CD4-positive, CD25-positive, alpha-beta regulatory T cell (primary cell): ENCODE measurements around the gene RAB15. TPM values are rescaled to one million over a fixed set of nuclear protein-coding genes. Genes with fewer than 3 reads are reported as not detected.

ENCODE experiments used
- ATAC-seq, 2 donors: fragments of 150-1000 bp; cut with Tn5 transposase; one replicate each; pipeline ENCODE4 v1.10.0; 2021; ENCODE audit warnings: low read depth in 2 of 2, moderate number of reproducible peaks in 2 of 2, moderate library complexity in 1 of 2
- DNase-seq, 3 donors: peaks; one replicate each; pipeline versions ENCODE4 v3.0.0 to v3.0.0-alpha.2; 2012 to 2022; ENCODE audit warnings: mixed read lengths in 1 of 3
- H3K27ac ChIP-seq: one replicate; pipeline ENCODE4 v1.7.0; 2013; ENCODE audit warnings: mild to moderate bottlenecking, low read length; ENCODE audit not compliant: insufficient read depth, poor library complexity, severe bottlenecking
- H3K27me3 ChIP-seq: one replicate; pipeline ENCODE4 v1.7.0; 2013; ENCODE audit warnings: low read length; ENCODE audit not compliant: control insufficient read depth, insufficient read depth
- H3K36me3 ChIP-seq: one replicate; pipeline ENCODE4 v1.7.0; 2013; ENCODE audit warnings: mild to moderate bottlenecking, low read length, moderate library complexity; ENCODE audit not compliant: control insufficient read depth, insufficient read depth
- H3K4me1 ChIP-seq: 2 replicates; pipeline ENCODE4 v1.7.0; 2013; ENCODE audit warnings: mild to moderate bottlenecking, low read length; ENCODE audit not compliant: insufficient read depth, control insufficient read depth, poor library complexity, severe bottlenecking
- H3K4me3 ChIP-seq: one replicate; pipeline ENCODE4 v1.7.0; 2013; ENCODE audit warnings: low read depth, mild to moderate bottlenecking, low read length, moderate library complexity
- H3K9me3 ChIP-seq, 2 experiments: 1 replicate in 1 of 2; 2 replicates in 1 of 2; pipeline ENCODE4 v1.7.0; 2013; ENCODE audit warnings: low read length in 2 of 2, mild to moderate bottlenecking in 1 of 2, moderate library complexity in 1 of 2; ENCODE audit not compliant: control insufficient read depth in 2 of 2
- H3K27ac Mint-ChIP-seq, 3 donors: one replicate each; pipeline ENCODE4 v1.8.0; 2020 to 2022; ENCODE audit warnings: mild to moderate bottlenecking in 3 of 3, mixed read lengths in 3 of 3, moderate library complexity in 2 of 3
- H3K27me3 Mint-ChIP-seq: one replicate; pipeline ENCODE4 v1.8.0; 2022; ENCODE audit warnings: mild to moderate bottlenecking, mixed read lengths
- H3K36me3 Mint-ChIP-seq: one replicate; pipeline ENCODE4 v1.8.0; 2020; ENCODE audit warnings: mixed read lengths
- H3K4me1 Mint-ChIP-seq, 4 donors: one replicate each; pipeline ENCODE4 v1.8.0; 2020 to 2022; ENCODE audit warnings: mixed read lengths in 4 of 4, mild to moderate bottlenecking in 1 of 4
- H3K4me3 Mint-ChIP-seq, 4 donors: one replicate each; pipeline ENCODE4 v1.8.0; 2020 to 2022; ENCODE audit warnings: mild to moderate bottlenecking in 4 of 4, mixed read lengths in 4 of 4, moderate library complexity in 3 of 4
- H3K9me3 Mint-ChIP-seq, 7 donors: one replicate each; pipeline ENCODE4 v1.8.0; 2020 to 2022; ENCODE audit warnings: mixed read lengths in 7 of 7, mild to moderate bottlenecking in 3 of 7, moderate library complexity in 2 of 7
- polyA plus RNA-seq, 4 donors: library from polyadenylated mRNA; unstranded; fragments of 300-500 nt; fragmentation: Illumina TruSeq; gene quantifications; one replicate each; pipeline ENCODE4 v1.2.3, GENCODE V29; 2021
- total RNA-seq: library from RNA; stranded (reverse); gene quantifications from one replicate; pipeline ENCODE4 v1.2.3, GENCODE V29; 2022

Gene RAB15
- total and polyA plus RNA-seq, 5 donors from 2014 or later, result 3.0 to 6.5 (median 3.3) TPM

GRCh38 chr14:64947710-64948611 lies 24.2 kb downstream of the RAB15 start:
- Mint-ChIP-seq H3K4me3 (no peak overlapping the region), H3K27ac (peak overlapping the region in 2 of 3 donors; percentile 31 to 54), H3K9me3 (peaks cover 0 to 2% (median 0%) of the 10 kb centered on the region in 7 donors), H3K36me3 (peaks cover 62% of the 10 kb centered on the region), H3K4me1 (peaks cover 5 to 47% (median 16%) of the 10 kb centered on the region in 4 donors), H3K27me3 (no peaks in the 10 kb centered on the region)
- Histone ChIP-seq H3K27ac (no peak overlapping the region), H3K4me3 (no peak overlapping the region), H3K9me3 (no peaks in the 10 kb centered on the region), H3K36me3 (peaks cover 31% of the 10 kb centered on the region), H3K27me3 (no peaks in the 10 kb centered on the region), H3K4me1 (no peaks in the 10 kb centered on the region)
- DNase-seq (no peak), ATAC-seq (no peak)

DNA sequence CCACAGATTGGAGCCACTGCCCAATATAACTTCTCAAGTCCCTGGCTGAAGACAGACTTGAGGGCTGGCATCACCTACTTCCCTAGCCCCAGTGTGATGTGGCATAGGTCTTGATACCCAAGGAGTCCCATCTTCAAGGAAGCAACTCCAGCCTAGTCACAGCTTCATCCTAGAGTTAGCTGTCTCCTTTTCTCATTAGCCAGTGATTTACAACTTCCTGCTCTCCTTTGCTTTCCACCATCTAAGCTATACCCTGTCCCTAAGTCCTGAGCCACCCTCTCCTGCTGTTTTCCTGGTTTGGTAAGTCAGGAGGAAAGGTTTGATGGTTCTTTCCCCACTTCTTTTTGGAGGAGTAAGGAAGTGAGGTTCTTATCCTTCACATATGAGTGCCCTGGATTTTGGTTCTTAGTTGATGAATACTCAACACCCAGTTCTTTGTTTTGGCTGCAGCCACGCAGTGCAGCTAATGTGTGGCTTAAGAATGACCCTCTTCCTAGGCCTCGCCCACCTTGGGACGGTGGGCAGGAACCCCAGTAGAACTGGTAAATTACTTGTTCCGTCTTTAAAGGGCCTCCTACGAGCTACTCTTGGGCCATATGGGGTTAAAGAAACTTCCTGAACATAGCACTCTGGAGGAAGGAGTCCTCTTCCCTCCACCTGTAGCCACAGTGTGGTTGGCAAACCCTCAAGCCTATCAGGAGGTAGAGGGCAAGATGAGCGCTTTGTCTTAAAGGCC lies 25.7 kb downstream of the RAB15 start:
- H3K27me3 ChIP-seq, result no peaks in the 10 kb centered on the region
- H3K27ac Mint-ChIP-seq, result peak overlapping the region in 1 of 3 donors; percentile 54

DNA sequence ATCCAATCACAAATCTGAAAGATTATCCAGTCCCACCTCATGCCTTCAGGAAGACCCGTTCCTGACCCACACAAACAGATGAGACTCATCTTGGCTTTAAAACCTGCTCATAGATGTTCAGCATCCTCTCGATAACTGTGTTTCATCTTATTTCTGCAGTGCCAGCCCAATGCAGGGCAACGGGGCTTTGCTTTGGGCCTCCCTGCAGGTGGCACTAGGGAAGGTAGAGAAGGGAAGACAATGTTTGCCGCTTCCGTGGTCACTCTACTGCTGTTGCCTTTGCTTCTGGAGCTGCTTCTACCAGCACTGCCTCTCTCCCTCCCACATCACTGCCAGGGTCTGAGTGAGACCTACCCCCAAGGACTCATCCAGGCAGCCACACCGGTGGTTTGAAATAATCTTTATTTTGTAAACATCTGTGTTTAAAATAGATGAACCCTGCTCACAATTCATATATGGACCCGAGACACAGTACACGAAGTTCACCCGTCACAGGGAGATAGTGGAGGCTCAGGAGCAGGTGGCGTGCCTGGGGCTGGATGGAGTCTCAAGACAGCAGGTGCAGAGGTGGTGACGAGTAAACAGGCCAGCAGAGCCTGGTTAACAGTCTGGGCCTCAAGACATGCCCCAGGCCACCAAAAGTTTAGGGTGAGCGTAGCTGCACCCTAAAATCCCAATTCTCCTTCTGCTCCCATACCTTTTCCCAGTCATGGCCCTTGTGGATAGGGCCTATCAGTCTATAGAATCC lies 26.5 kb downstream of the RAB15 start:
- Mint-ChIP-seq H3K27ac (peak overlapping the region in 2 of 3 donors; percentile 17 to 48), H3K27me3 (no peaks in the 10 kb centered on the region), H3K4me3 (no peak overlapping the region), H3K36me3 (peaks cover 58% of the 10 kb centered on the region), H3K9me3 (no peaks in the 10 kb centered on the region), H3K4me1 (peaks cover 9 to 50% (median 20%) of the 10 kb centered on the region in 4 donors)
- DNase-seq (no peak), ATAC-seq (no peak)
- H3K27ac ChIP-seq, result no peak overlapping the region
- no peak overlapping the region for H3K4me3 ChIP-seq
- no peaks in the 10 kb centered on the region for H3K9me3 ChIP-seq
- H3K4me1 ChIP-seq, result no peaks in the 10 kb centered on the region
- H3K36me3 ChIP-seq, result peaks cover 45% of the 10 kb centered on the region
- H3K27me3 ChIP-seq, result no peaks in the 10 kb centered on the region

More for the DNA sequence above, 25.7 kb downstream of the RAB15 start:
- Mint-ChIP-seq H3K4me3 (no peak overlapping the region), H3K4me1 (peaks cover 9 to 45% (median 18%) of the 10 kb centered on the region in 4 donors), H3K27me3 (no peaks in the 10 kb centered on the region), H3K36me3 (peaks cover 60% of the 10 kb centered on the region), H3K9me3 (peaks cover 0 to 1% (median 0%) of the 10 kb centered on the region in 7 donors)
- Histone ChIP-seq H3K36me3 (peaks cover 40% of the 10 kb centered on the region), H3K4me1 (no peaks in the 10 kb centered on the region), H3K27ac (no peak overlapping the region), H3K9me3 (no peaks in the 10 kb centered on the region), H3K4me3 (no peak overlapping the region)
- ATAC-seq (no peak), DNase-seq (no peak)

DNA sequence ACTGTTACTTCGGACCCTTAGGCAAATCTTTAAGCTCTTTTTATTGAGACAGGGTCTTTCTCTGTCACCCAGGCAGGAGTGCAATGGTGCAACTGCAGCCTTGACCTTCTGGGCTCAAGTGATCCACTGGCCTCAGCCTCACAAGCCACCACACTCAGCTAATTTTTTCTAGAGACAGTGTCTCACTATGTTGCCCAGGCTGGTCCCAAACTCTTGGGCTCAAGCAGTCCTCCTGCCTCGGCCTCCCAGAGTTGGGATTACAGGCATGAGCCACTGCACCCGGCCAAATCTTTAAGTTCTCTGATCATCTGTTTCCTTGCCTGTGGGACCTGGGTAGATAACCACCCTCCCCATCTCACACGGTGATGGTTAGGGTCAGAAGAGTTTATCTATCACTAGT lies 27.3 kb downstream of the RAB15 start:
- peaks cover 14 to 57% (median 25%) of the 10 kb centered on the region in 4 donors for H3K4me1 Mint-ChIP-seq
- Histone ChIP-seq H3K4me3 (no peak overlapping the region), H3K27ac (no peak overlapping the region), H3K9me3 (no peaks in the 10 kb centered on the region), H3K27me3 (no peaks in the 10 kb centered on the region), H3K36me3 (peaks cover 51% of the 10 kb centered on the region), H3K4me1 (no peaks in the 10 kb centered on the region)
- H3K36me3 Mint-ChIP-seq, result peaks cover 52% of the 10 kb centered on the region
- ATAC-seq (no peak), DNase-seq (no peak)
- H3K27ac Mint-ChIP-seq, result peak overlapping the region in 1 of 3 donors; percentile 46
- no peak overlapping the region for H3K4me3 Mint-ChIP-seq
- no peaks in the 10 kb centered on the region for H3K27me3 Mint-ChIP-seq
- no peaks in the 10 kb centered on the region for H3K9me3 Mint-ChIP-seq

DNA sequence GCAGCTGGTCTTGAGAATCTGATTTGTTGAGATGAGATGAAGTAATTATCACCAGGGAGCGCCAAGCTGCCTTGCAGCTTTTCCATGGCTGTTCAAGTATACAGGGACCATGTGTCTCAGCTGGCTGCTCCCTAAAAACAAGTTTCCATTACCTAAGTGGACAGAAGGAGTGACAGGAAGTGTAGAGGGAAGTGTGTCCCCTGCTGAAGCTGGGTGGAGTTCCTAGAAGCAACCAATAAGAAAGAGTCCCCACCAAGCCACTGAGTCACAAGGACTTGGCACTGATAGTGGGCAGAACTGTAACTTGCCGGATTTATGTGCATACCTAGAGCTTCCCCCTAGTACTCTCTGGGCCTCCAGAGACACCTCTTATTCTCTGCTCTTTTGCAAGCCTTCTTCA lies 28.1 kb downstream of the RAB15 start:
- ATAC-seq, result no peak
- no peak overlapping the region for H3K27ac ChIP-seq
- H3K27me3 ChIP-seq, result no peaks in the 10 kb centered on the region
- H3K27ac Mint-ChIP-seq, result peak overlapping the region; percentile 2 to 78 (median 62)
- H3K36me3 Mint-ChIP-seq, result peaks cover 51% of the 10 kb centered on the region
- no peak overlapping the region for H3K4me3 ChIP-seq
- no peak overlapping the region for H3K4me3 Mint-ChIP-seq
- H3K36me3 ChIP-seq, result peaks cover 54% of the 10 kb centered on the region
- no peaks in the 10 kb centered on the region for H3K9me3 Mint-ChIP-seq
- H3K4me1 Mint-ChIP-seq, result peaks cover 14 to 64% (median 28%) of the 10 kb centered on the region in 4 donors
- no peak for DNase-seq
- H3K27me3 Mint-ChIP-seq, result no peaks in the 10 kb centered on the region
- no peaks in the 10 kb centered on the region for H3K4me1 ChIP-seq
- no peaks in the 10 kb centered on the region for H3K9me3 ChIP-seq

DNA sequence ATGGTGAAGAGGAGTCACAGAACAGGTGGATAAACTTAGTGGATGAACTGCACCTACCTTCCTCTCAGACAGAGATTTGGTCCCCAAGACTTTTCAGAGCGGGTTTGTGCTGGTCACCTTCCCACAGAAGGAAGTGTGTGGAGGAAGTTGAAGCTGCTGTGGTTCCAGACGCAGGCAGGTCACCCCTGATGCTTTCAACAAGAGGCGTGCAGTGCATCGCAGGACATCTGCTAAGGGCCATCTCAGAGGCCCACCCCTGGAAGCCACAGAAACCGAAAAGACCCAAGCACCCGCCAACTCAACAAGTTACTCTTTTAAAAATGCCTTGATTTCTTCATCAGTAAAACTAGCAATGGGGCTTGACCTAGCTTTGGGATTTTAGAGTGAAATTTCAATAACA lies 28.6 kb downstream of the RAB15 start:
- H3K4me1 Mint-ChIP-seq, result peaks cover 15 to 65% (median 31%) of the 10 kb centered on the region in 4 donors
- H3K27ac ChIP-seq, result no peak overlapping the region
- peaks cover 46% of the 10 kb centered on the region for H3K36me3 Mint-ChIP-seq

GRCh38 chr14:64942531-64943111 lies 29.5 kb downstream of the RAB15 start, which contains the start of gene GPX2:
Gene GPX2, minus strand, starts transcription at chr14:64942745. Its CDS starts 19 bp downstream, at chr14:64942726.
- no peak within 1 kb of the TSS for H3K27ac ChIP-seq

More for the DNA sequence above, 28.6 kb downstream of the RAB15 start:
- Histone ChIP-seq H3K4me3 (no peak overlapping the region), H3K9me3 (no peaks in the 10 kb centered on the region), H3K27me3 (no peaks in the 10 kb centered on the region), H3K4me1 (no peaks in the 10 kb centered on the region), H3K36me3 (peaks cover 53% of the 10 kb centered on the region)
- DNase-seq (no peak), ATAC-seq (no peak)
- Mint-ChIP-seq H3K27ac (peak overlapping the region; percentile 62 to 82 (median 78)), H3K27me3 (no peaks in the 10 kb centered on the region), H3K4me3 (no peak overlapping the region), H3K9me3 (no peaks in the 10 kb centered on the region)

More at GRCh38 chr14:64942531-64943111, 29.5 kb downstream of the RAB15 start, which contains the start of gene GPX2:
- DNase-seq (no peak), ATAC-seq (no peak)
- Histone ChIP-seq H3K36me3 (peaks cover 54% of the 10 kb centered on the region), H3K4me3 (no peak within 1 kb of the TSS), H3K27me3 (no peaks in the 10 kb centered on the region), H3K4me1 (no peaks in the 10 kb centered on the region), H3K9me3 (no peaks in the 10 kb centered on the region)
- Mint-ChIP-seq H3K27me3 (no peaks in the 10 kb centered on the region), H3K9me3 (no peaks in the 10 kb centered on the region), H3K36me3 (peaks cover 48% of the 10 kb centered on the region), H3K27ac (peak within 1 kb of the TSS; percentile 62 to 82 (median 78)), H3K4me3 (no peak within 1 kb of the TSS), H3K4me1 (peaks cover 15 to 74% (median 38%) of the 10 kb centered on the region in 4 donors)
